ENCODE measurements around the gene NUB1.

NUB1 gene

DNA sequence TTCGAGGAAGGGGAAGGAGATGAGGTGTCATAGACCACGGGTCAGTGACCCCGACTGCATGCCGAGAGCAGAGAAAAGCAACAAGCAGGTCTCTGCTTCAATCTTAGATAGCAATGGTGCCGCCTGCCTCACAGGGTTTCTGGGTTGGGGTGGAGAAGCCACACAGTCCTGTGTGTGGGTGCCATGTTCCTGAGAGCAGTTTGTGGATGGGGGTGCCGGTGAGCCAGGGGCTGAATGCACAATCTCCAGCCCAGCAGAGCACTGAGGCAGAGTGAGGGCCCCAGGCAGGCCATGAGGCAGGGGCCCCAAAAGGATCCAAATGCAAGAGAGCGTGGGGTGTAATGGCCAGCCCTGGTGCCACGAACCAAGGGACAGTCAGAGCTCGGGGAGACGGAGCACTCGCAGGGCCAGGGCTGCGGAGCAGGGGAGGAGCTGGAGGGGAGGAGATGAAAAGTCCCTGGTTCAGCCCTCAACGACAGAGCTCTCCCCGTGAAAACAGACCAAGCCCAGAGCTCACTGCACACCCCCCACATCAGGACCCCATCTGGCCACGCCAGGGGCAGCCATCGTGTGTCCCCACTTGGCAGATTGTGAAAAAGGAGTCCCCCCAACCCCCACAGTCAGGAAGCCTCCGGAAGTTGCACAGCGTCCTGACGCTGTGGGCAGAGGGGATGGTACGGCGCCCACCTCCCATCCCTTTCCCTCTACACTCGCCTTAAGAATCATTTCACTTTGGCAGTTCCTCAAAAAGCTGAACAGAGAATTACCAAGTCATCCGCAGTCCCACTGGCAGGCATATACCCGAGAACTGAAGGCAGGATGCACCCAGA lies 48.4 kb downstream of the NUB1 start:
- no peak for FAIRE-seq
- DNase-seq (ENCODE audit: insufficient read length, low spot score): no peak

DNA sequence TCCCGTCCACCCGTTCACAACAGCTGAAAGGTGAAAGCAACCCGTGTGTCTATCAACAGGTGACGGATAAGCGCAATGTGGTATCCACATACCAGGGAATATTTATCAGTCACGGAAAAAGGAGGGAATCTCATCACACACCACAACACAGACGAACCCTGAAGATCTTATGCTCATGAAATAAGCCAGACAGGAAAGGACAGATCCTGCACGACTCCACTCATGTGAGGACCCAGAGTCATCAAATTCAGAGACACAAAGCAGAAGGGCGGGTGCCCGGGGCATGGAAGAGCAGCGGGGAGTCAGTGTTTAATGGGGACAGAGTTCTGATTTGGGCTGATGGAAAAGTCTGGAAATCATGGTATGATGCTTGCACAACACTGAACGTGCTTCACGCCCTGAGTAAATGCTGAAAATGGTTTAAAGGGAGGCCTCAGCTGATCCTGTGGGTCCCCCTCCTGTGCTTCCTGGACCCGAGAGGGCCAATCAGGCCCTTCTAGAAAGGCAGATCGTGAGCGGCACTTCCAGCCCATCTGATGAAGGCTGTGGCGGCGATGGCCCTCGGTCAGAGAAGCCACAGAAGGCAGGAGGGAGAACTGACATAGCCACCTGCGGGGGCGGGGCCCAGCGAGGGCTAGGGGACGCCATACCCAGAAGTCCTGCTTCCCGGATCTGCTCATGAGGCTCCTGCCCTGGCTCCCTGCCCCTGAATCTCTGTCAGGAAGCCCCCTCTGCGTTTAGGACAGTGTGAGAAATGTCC lies 49.2 kb downstream of the NUB1 start:
- DNase-seq (ENCODE audit: insufficient read length, low spot score) (no peak), FAIRE-seq (no peak)

More for the DNA sequence above, 48.4 kb downstream of the NUB1 start:
- TF ChIP-seq, protein P1, sequence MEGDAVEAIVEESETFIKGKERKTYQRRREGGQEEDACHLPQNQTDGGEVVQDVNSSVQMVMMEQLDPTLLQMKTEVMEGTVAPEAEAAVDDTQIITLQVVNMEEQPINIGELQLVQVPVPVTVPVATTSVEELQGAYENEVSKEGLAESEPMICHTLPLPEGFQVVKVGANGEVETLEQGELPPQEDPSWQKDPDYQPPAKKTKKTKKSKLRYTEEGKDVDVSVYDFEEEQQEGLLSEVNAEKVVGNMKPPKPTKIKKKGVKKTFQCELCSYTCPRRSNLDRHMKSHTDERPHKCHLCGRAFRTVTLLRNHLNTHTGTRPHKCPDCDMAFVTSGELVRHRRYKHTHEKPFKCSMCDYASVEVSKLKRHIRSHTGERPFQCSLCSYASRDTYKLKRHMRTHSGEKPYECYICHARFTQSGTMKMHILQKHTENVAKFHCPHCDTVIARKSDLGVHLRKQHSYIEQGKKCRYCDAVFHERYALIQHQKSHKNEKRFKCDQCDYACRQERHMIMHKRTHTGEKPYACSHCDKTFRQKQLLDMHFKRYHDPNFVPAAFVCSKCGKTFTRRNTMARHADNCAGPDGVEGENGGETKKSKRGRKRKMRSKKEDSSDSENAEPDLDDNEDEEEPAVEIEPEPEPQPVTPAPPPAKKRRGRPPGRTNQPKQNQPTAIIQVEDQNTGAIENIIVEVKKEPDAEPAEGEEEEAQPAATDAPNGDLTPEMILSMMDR (IDR thresholded peaks at IDR 0.05; ENCODE audit: insufficient read depth, missing control alignments): no peak

DNA sequence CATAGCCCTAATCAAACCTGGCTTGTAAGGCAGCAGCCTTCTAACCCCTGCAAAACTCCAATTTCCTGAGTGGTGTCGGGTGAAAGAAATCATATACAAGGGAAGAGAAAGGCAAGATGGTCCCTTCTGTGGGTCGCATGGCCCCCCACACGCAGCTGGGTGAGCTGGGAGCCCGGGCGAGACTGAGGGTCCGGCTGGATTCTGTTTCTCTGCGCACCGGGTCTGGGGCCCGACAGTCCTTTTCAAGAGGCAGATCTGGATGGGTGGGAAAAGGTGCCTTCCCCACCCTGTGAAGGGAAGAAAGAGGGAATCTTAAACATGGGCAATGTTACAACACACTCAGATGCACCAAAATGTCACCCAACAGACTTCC lies 49.7 kb downstream of the NUB1 start:
- DNase-seq (ENCODE audit: insufficient read length, low spot score) (no peak), FAIRE-seq (no peak)
- TF ChIP-seq, protein P1 (IDR thresholded peaks at IDR 0.05; ENCODE audit: insufficient read depth, missing control alignments): no peak

More for the DNA sequence above, 49.2 kb downstream of the NUB1 start:
- TF ChIP-seq, protein P1 (IDR thresholded peaks at IDR 0.05; ENCODE audit: insufficient read depth, missing control alignments): no peak

DNA sequence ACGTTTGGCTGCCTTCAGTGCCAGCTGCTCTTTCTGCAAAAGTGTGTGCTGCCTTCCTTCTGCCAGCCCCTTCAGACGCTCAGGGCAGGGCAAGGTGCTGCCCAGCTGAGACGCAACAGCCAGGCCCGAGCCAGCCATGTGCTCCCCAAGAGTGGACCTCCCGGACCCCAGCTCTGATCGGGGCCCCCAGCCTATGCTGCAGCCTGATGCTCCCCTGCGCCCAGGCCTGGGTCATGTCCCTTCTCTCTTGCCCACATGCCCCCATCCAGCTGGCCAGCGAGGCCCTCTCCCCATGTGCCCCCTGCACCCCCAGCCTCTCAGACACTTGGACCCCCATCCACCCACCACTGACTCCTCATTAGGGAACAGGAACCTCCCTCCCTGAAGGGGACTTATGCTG lies 50.4 kb downstream of the NUB1 start:
- TF ChIP-seq, protein P1 (IDR thresholded peaks at IDR 0.05; ENCODE audit: insufficient read depth, missing control alignments): no peak
- FAIRE-seq (no peak), DNase-seq (ENCODE audit: insufficient read length, low spot score) (no peak)

DNA sequence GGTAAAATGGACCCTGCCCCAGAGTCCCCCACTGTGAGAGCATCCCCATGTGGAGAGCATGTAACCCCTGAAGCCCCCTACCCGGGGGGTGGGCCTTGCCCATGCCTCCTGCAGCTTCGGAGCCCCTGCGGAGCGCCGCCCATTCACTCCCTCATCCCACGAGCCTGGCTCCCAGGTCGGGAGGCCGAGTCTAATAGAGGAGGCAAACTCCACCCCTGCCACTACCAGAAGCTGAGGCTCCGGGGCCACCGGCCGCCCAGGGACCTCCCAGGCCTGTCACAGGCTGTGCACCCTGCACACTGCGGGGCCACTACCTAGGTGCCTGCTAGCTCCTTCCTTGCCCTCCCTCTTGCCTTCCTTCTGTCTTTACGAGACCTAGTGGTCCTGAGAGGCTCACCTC lies 50.8 kb downstream of the NUB1 start:
- TF ChIP-seq, protein P1 (IDR thresholded peaks at IDR 0.05; ENCODE audit: insufficient read depth, missing control alignments): no peak
- FAIRE-seq: no peak
- DNase-seq (ENCODE audit: insufficient read length, low spot score): no peak

DNA sequence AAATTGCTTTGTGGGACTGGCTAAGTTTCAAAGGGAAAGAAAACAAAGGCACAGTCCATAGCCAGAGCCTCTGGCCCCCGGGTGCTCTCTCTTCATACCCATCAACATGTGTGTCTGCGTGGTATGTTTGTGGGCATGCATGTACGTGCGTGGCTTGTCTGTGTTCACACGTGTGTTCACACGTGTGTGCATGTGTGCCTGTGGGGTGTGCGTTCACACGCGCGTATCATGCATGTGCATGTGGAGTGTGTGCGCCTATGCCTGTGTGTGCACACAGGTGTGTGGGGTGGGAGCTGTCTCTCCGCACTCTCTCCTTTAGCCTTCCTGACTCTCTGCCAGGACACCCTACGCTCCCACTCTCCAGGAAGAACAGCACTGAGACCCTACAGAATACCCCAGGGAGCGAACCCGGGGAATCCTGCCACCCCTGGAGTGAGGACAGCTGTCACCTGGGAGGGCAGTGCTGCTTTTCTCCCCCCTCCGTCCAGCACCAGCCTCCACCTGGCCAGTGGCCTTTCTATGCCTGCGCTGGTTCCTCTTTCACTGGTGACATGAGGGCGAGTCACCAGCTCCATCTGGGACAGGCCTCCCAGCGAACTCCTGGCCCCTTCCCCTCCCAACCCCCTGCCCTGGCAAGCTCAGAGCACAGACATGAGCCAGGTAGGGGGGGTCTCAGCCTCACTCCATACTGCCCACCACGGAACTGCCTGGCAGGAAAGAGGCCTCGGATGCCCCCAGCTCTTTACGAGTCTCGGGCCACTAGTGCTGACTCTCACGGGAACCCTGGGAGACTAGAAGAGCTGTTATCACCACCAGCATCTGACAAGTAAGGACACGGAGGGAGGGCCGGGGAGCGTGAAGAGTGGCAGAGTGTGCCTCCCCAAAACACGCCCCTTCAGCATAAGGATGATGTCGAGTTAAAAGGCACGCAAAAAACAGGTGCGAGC lies 51.7 kb downstream of the NUB1 start:
- TF ChIP-seq, protein P1 (IDR thresholded peaks at IDR 0.05; ENCODE audit: insufficient read depth, missing control alignments): no peak
- FAIRE-seq: no peak
- DNase-seq (ENCODE audit: insufficient read length, low spot score): no peak

All from D721Med (cell line).